PC-3 (cell line): ENCODE results near the gene FAM3B. TPM values are rescaled to one million over a fixed set of nuclear protein-coding genes. Genes with fewer than 3 reads are reported as not detected.

Experiments used
- ATAC-seq: fragments of 200-7000 bp; cut with Tn5 transposase; 2 replicates; pipeline ENCODE4 v1.9.1; 2020; ENCODE audit warnings: mild to moderate bottlenecking, moderate library complexity
- BruUV-seq: library from RNA; stranded (reverse); fragments of 400-500 nt; replicated peaks from 2 replicates; lab custom pipeline; 2021; lab: Mats Ljungman, UMichigan
- CTCF ChIA-PET: fragments of 300-600 bp; sonication (Branson Sonifier 250); formaldehyde crosslinking; loops from one replicate; lab custom pipeline; 2022; ENCODE audit warnings: antibody characterized with exemption; lab: Charles Lee
- POLR2A ChIA-PET: fragments of 300-600 bp; sonication (Branson Sonifier 250); formaldehyde crosslinking; loops from one replicate; lab custom pipeline; 2022; ENCODE audit warnings: antibody characterized with exemption; ENCODE audit not compliant: unreplicated experiment; lab: Charles Lee
- DNase-seq: peaks from one replicate; pipeline ENCODE4 v3.0.0-alpha.2; 2015
- H2AFZ ChIP-seq: fragments of 300-600 bp; sonication (generic); 2 replicates; pipeline ENCODE4 v1.6.0; 2016; ENCODE audit warnings: antibody characterized with exemption, low read length
- H3F3A ChIP-seq: fragments of 300-600 bp; sonication (generic); one replicate; pipeline ENCODE4 v1.6.0; 2017; ENCODE audit warnings: antibody characterized with exemption, low read length, control low read depth, mild to moderate bottlenecking; ENCODE audit not compliant: unreplicated experiment
- H3K27ac ChIP-seq: fragments of 300-600 bp; sonication (generic); 2 replicates; pipeline ENCODE4 v1.5.1; 2016; ENCODE audit warnings: mild to moderate bottlenecking, low read length
- H3K27me3 ChIP-seq: fragments of 300-600 bp; sonication (generic); 2 replicates; pipeline ENCODE4 v1.6.1; 2016; ENCODE audit warnings: low read length, mixed read lengths
- H3K36me3 ChIP-seq: fragments of 300-600 bp; sonication (generic); 2 replicates; pipeline ENCODE4 v1.6.1; 2016; ENCODE audit warnings: low read depth, mixed run types, low read length, mixed read lengths
- H3K4me1 ChIP-seq: fragments of 300-600 bp; sonication (generic); 2 replicates; pipeline ENCODE4 v1.5.1; 2016; ENCODE audit warnings: low read length; ENCODE audit not compliant: insufficient read depth
- H3K4me2 ChIP-seq: fragments of 300-600 bp; sonication (generic); 2 replicates; pipeline ENCODE4 v1.6.0; 2016; ENCODE audit warnings: low read length
- H3K4me3 ChIP-seq: fragments of 300-600 bp; sonication (generic); 2 replicates; pipeline ENCODE4 v1.5.1; 2016; ENCODE audit warnings: mild to moderate bottlenecking, low read length, mixed read lengths
- H3K79me2 ChIP-seq: fragments of 300-600 bp; sonication (generic); 2 replicates; pipeline ENCODE4 v1.6.1; 2017; ENCODE audit warnings: low read length, mixed read lengths
- H3K9ac ChIP-seq: fragments of 300-600 bp; sonication (generic); 2 replicates; pipeline ENCODE4 v1.6.0; 2016; ENCODE audit warnings: mild to moderate bottlenecking, low read length
- H3K9me2 ChIP-seq: fragments of 300-600 bp; sonication (generic); replicated peaks from 2 replicates; pipeline ENCODE4 v1.6.1; 2016; ENCODE audit warnings: mixed run types, low read length, mixed read lengths
- H3K9me3 ChIP-seq: fragments of 300-600 bp; sonication (generic); 2 replicates; pipeline ENCODE4 v1.6.1; 2016; ENCODE audit warnings: low read length, mixed read lengths
- H4K20me1 ChIP-seq: fragments of 300-600 bp; sonication (generic); 2 replicates; pipeline ENCODE4 v1.6.1; 2016; ENCODE audit warnings: low read length, mixed read lengths
- CTCF ChIP-seq: fragments of 300-600 bp; sonication (generic); conservative IDR thresholded peaks from 2 replicates; pipeline ENCODE4 v1.5.1; 2017; ENCODE audit warnings: antibody characterized with exemption, low read depth, mild to moderate bottlenecking, low read length
- EZH2 ChIP-seq: fragments of 300-600 bp; sonication (generic); IDR thresholded peaks from one replicate; pipeline ENCODE4 v1.6.1; 2017; ENCODE audit warnings: antibody characterized with exemption, mild to moderate bottlenecking, low read length; ENCODE audit not compliant: unreplicated experiment
- EZH2phosphoT487 ChIP-seq: fragments of 300-600 bp; sonication (generic); IDR thresholded peaks from 2 replicates; pipeline ENCODE4 v1.6.1; 2018; ENCODE audit warnings: mild to moderate bottlenecking, antibody characterized with exemption, low read length, borderline replicate concordance
- intact Hi-C: fragments of 100-400 bp; cut with micrococcal nuclease; formaldehyde crosslinking; loops from 2 replicates; pipeline ENCODE4 v1.9.0; 2023
- total RNA-seq: library from RNA; depleted of rRNA; stranded (reverse); fragments of >200 nt; gene quantifications from 2 replicates; pipeline ENCODE4 v1.2.3, GENCODE V29; 2014

FAM3B gene
- total RNA-seq, 1 experiment from 2014 or later = not detected

- CTCF ChIA-PET = interaction anchor here (0.6 kb wide), 1 partner anchor 316 kb away, joined by 4 read pairs; no protein-coding TSS in a partner anchor
- Histone ChIP-seq H4K20me1 (no peaks in the 10 kb centered on the region), H2AFZ (no peak overlapping the region), H3K4me3 (no peak overlapping the region), H3K27me3 (no peaks in the 10 kb centered on the region), H3K36me3 (no peaks in the 10 kb centered on the region), H3K9ac (no peak overlapping the region), H3K79me2 (no peaks in the 10 kb centered on the region), H3K4me1 (no peaks in the 10 kb centered on the region), H3K9me2 (no peaks in the 10 kb centered on the region), H3K9me3 (no peaks in the 10 kb centered on the region), H3F3A (no peaks in the 10 kb centered on the region), H3K27ac (no peak overlapping the region), H3K4me2 (no peak overlapping the region)
- BruUV-seq = no TSS peak
- no peak for DNase-seq
- TF ChIP-seq EZH2 = no peak
- no peak for TF ChIP-seq CTCF
- TF ChIP-seq EZH2phosphoT487 = no peak
- POLR2A ChIA-PET = no interaction called here
- ATAC-seq = no peak
- intact Hi-C loops = no loop called here
Observed at GRCh38 chr21:41294548-41295231, 21.9 kb upstream of the FAM3B start.

- no peak overlapping the region for H2AFZ ChIP-seq
- H3K4me1 ChIP-seq = no peaks in the 10 kb centered on the region
- CTCF ChIA-PET = no interaction called here
- DNase-seq = no peak
- intact Hi-C loops = no loop called here
- no peaks in the 10 kb centered on the region for H3K79me2 ChIP-seq
- no peaks in the 10 kb centered on the region for H3F3A ChIP-seq
- H4K20me1 ChIP-seq = no peaks in the 10 kb centered on the region
- H3K9me2 ChIP-seq = no peaks in the 10 kb centered on the region
- H3K4me3 ChIP-seq = no peak overlapping the region
- H3K4me2 ChIP-seq = no peak overlapping the region
- no peaks in the 10 kb centered on the region for H3K27me3 ChIP-seq
- TF ChIP-seq CTCF (no peak), EZH2 (no peak), EZH2phosphoT487 (no peak)
- H3K9ac ChIP-seq = no peak overlapping the region
- ATAC-seq = no peak
- BruUV-seq = no TSS peak
- H3K9me3 ChIP-seq = no peaks in the 10 kb centered on the region
- no peak overlapping the region for H3K27ac ChIP-seq
- H3K36me3 ChIP-seq = no peaks in the 10 kb centered on the region
- POLR2A ChIA-PET = no interaction called here
Observed at GRCh38 chr21:41295721-41296254, 20.8 kb upstream of the FAM3B start.

GRCh38 chr21:41302976-41303375 is 13.6 kb upstream of the FAM3B start:
- Histone ChIP-seq H3K4me2 (no peak overlapping the region), H2AFZ (no peak overlapping the region), H3K9me2 (no peaks in the 10 kb centered on the region), H4K20me1 (no peaks in the 10 kb centered on the region), H3K9ac (no peak overlapping the region), H3K27me3 (peaks cover 29% of the 10 kb centered on the region; the same call in 1 of the 2 replicates), H3K27ac (no peak overlapping the region), H3K9me3 (no peaks in the 10 kb centered on the region), H3K4me3 (no peak overlapping the region), H3K36me3 (no peaks in the 10 kb centered on the region), H3F3A (no peaks in the 10 kb centered on the region), H3K79me2 (no peaks in the 10 kb centered on the region), H3K4me1 (no peaks in the 10 kb centered on the region)
- ChIA-PET POLR2A (no interaction called here), CTCF (no interaction called here)
- ATAC-seq (no peak), DNase-seq (no peak)
- intact Hi-C loops = no loop called here
- TF ChIP-seq CTCF = no peak
- TF ChIP-seq EZH2 = no peak
- no peak for TF ChIP-seq EZH2phosphoT487
- BruUV-seq = no TSS peak
